GM21717 (cell line): ENCODE data around the gene OSBPL7.

Experiments used
- ATAC-seq: cut with Tn5 transposase; IDR thresholded peaks from one replicate; pipeline ENCODE4 v1.9.1; 2021; ENCODE audit warnings: mild to moderate bottlenecking, moderate library complexity; ENCODE audit not compliant: unreplicated experiment

Gene OSBPL7

GRCh38 chr17:47807421-47807820 lies 14.2 kb downstream of the OSBPL7 start:
- ATAC-seq = no peak

- ATAC-seq = no peak
These were observed 14.7 kb downstream of the OSBPL7 start for GRCh38 chr17:47806913-47807255.

GRCh38 chr17:47806026-47806912 lies 15.3 kb downstream of the OSBPL7 start:
- ATAC-seq = no peak

- no peak for ATAC-seq
These were observed 17.1 kb downstream of the OSBPL7 start for GRCh38 chr17:47804461-47804860.

- no peak for ATAC-seq
These were observed 17.8 kb downstream of the OSBPL7 start for GRCh38 chr17:47803751-47804150.

GRCh38 chr17:47803201-47803600 lies 18.4 kb downstream of the OSBPL7 start:
- no peak for ATAC-seq

GRCh38 chr17:47802341-47803022 lies 19.1 kb downstream of the OSBPL7 start:
- ATAC-seq = no peak

- ATAC-seq = no peak
These were observed 19.7 kb downstream of the OSBPL7 start for GRCh38 chr17:47801906-47802305.

GRCh38 chr17:47801176-47801765 lies 20.3 kb downstream of the OSBPL7 start:
- no peak for ATAC-seq

- ATAC-seq = no peak
These were observed 20.9 kb downstream of the OSBPL7 start for GRCh38 chr17:47800686-47801085.

GRCh38 chr17:47797797-47798196 lies 23.8 kb downstream of the OSBPL7 start:
- no peak for ATAC-seq

GRCh38 chr17:47792979-47793378 lies 28.6 kb downstream of the OSBPL7 start:
- no peak for ATAC-seq

GRCh38 chr17:47792457-47792856 lies 29.1 kb downstream of the OSBPL7 start:
- no peak for ATAC-seq

GRCh38 chr17:47791025-47791424 lies 30.6 kb downstream of the OSBPL7 start:
- ATAC-seq = no peak

- no peak for ATAC-seq
These were observed 31.7 kb downstream of the OSBPL7 start for GRCh38 chr17:47789611-47790561.

GRCh38 chr17:47785538-47786123 lies 36.0 kb downstream of the OSBPL7 start:
- ATAC-seq = no peak

- ATAC-seq = no peak
These were observed 40.2 kb downstream of the OSBPL7 start for GRCh38 chr17:47781397-47781796.

GRCh38 chr17:47778184-47778635 lies 43.4 kb downstream of the OSBPL7 start:
- ATAC-seq = no peak

GRCh38 chr17:47776330-47777197 lies 45.0 kb downstream of the OSBPL7 start:
- ATAC-seq = no peak
